ENCODE data around the gene MYO7B.

Gene MYO7B

DNA sequence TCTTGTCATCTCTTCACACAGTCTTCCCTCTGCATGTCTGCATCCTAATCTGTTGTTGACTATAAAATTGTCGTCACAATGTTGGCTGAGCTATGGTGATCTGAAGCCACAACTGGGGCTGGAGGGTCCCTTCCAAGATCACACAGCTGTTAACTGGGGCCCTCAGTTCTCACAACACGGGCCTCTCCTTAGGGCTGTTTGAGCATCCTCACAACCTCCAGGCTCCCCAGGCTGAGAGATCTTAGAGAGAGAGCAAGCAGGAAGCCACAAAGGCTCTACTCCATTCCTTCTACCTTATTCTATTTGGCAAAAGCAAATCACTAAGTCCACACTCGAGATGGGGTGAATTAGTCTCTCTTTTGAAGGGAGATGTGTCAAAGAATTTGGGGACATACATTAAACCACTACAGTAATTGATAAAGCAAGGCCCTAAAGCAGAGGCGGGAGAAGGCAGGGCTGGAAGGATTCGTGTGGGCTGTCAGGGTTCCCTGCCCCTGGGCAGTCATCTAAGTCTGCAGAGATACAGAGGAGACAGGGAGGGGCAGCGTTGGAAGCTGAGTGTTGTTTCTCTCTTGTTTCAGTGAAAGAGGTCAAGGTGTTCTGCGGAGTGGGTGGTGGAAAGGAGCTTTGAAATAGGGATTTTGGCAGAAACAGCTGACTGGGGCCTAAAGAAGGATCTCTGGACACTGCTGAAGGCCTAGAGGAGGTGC, 15.9 kb downstream of the MYO7B start:
- no peak for DNase-seq (ENCODE audit: low read depth)
- no peak for TF ChIP-seq CTCF (IDR thresholded peaks at IDR 0.05; ENCODE audit: low read length, missing control alignments)
- no peak overlapping the region for H3K4me3 ChIP-seq (replicated peaks; ENCODE audit: low read depth, low read length)

- no peak for DNase-seq (ENCODE audit: low read depth)
- no peak for TF ChIP-seq CTCF (IDR thresholded peaks at IDR 0.05; ENCODE audit: low read length, missing control alignments)
- no peak overlapping the region for H3K4me3 ChIP-seq (replicated peaks; ENCODE audit: low read depth, low read length)
These were observed 16.9 kb downstream of the MYO7B start for GRCh38 chr2:127552336-127552735.

- no peak for DNase-seq (ENCODE audit: low read depth)
- TF ChIP-seq CTCF (IDR thresholded peaks at IDR 0.05; ENCODE audit: low read length, missing control alignments), result no peak
- no peak overlapping the region for H3K4me3 ChIP-seq (replicated peaks; ENCODE audit: low read depth, low read length)
These were observed 17.4 kb downstream of the MYO7B start for GRCh38 chr2:127552846-127553245.

DNA sequence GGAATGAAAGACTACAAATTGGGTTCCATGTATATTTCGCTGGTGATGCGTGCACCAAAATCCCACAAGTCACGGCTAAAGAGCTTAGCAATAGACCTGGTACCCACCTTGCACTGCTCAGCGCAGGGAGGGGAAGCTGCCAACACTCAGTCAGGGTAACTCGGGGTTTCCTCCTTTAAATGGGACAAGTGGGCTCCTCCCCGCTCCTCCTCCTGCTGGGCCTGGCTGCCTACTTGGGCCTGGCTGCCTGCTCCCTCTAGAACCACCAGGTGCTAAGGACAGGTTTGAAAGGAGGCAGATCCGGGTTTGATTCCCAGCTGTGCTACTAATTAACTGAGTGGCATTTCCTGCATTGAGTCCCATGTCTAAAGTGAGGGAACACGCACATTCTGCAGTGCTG, 23.4 kb downstream of the MYO7B start:
- no peak overlapping the region for H3K4me3 ChIP-seq (replicated peaks; ENCODE audit: low read depth, low read length)
- DNase-seq (ENCODE audit: low read depth), result no peak
- no peak for TF ChIP-seq CTCF (IDR thresholded peaks at IDR 0.05; ENCODE audit: low read length, missing control alignments)

- H3K4me3 ChIP-seq (replicated peaks; ENCODE audit: low read depth, low read length), result no peak overlapping the region
- no peak for TF ChIP-seq CTCF (IDR thresholded peaks at IDR 0.05; ENCODE audit: low read length, missing control alignments)
These were observed 24.0 kb downstream of the MYO7B start for GRCh38 chr2:127559454-127559853.

DNA sequence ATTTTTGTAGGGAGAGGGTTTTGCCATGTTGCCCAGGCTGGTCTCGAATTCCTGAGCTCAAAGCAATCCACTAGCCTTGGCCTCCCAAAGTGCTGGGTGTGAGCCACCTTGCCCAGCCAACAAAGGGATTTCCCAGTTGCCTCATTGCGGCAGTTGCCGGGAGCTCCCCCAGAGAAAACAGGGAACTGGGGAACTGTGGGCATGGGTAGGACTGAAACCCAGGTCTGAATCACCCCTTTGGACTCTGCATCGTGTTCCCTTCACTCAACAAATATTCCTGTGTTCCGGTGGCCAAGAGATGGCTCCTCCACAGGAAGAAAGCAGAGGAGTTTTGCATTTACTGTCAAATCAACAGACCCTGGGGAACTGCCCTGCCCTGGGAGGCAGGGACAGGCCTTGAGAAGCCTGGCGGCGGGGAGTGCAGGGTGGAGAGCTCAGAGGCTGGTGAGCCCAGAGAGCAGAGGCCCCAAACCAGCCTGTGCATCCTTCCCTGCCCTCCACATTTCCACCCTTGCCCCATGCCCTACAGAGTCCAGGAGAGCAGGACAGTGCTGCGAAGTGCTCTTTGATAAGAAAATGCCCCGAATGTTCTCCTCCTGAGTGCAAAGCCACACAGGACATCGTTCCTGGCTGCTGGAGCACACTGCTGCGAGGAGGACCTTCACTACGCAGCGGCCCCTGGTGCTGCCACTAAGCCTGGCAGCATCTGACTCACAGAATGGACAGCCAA, 24.9 kb downstream of the MYO7B start:
- TF ChIP-seq CTCF (IDR thresholded peaks at IDR 0.05; ENCODE audit: low read length, missing control alignments), result no peak
- H3K4me3 ChIP-seq (replicated peaks; ENCODE audit: low read depth, low read length), result no peak overlapping the region
- no peak for DNase-seq (ENCODE audit: low read depth)

More at GRCh38 chr2:127559454-127559853, 24.0 kb downstream of the MYO7B start:
- no peak for DNase-seq (ENCODE audit: low read depth)
